Measurements from ENCODE around the gene NRCAM.
"Not testable (repeated sequence)": the region's sequence is repeated elsewhere in the genome, so short reads cannot be mapped to it uniquely, and the experiment has no call there.

NRCAM gene

GRCh38 chr7:108280136-108280535, 176.1 kb downstream of the NRCAM start:
- DNase-seq (ENCODE audit: extremely low spot score): no peak
- CTCF ChIA-PET: no interaction called here
- no peak for TF ChIP-seq TARDBP (IDR thresholded peaks at IDR 0.05)
- TF ChIP-seq HDGF (IDR thresholded peaks at IDR 0.05; ENCODE audit: borderline replicate concordance): no peak
- no peak for TF ChIP-seq FOXK2 (IDR thresholded peaks at IDR 0.05)
- TF ChIP-seq ZNF384 (IDR thresholded peaks at IDR 0.05): no peak
- TF ChIP-seq SUZ12 (IDR thresholded peaks at IDR 0.05): no peak
- no peak for TF ChIP-seq ARNT (IDR thresholded peaks at IDR 0.05)
- no peak for TF ChIP-seq CTBP1 (IDR thresholded peaks at IDR 0.05; ENCODE audit: borderline replicate concordance)
- no peak for TF ChIP-seq LEF1 (IDR thresholded peaks at IDR 0.05; ENCODE audit: borderline replicate concordance)
- no peak for TF ChIP-seq BHLHE40 (IDR thresholded peaks at IDR 0.05; ENCODE audit: borderline replicate concordance)
- TF ChIP-seq FOXM1 (IDR thresholded peaks at IDR 0.05; ENCODE audit: borderline replicate concordance): no peak
- no peak for TF ChIP-seq L3MBTL2 (conservative IDR thresholded peaks at IDR 0.05)
- no peak for TF ChIP-seq PKNOX1 (IDR thresholded peaks at IDR 0.05)
- TF ChIP-seq SP1 (IDR thresholded peaks at IDR 0.05): no peak
- no peak for TF ChIP-seq FOXA1 (IDR thresholded peaks at IDR 0.05)
- TF ChIP-seq NFRKB (IDR thresholded peaks at IDR 0.05): no peak
- TF ChIP-seq ELF4 (IDR thresholded peaks at IDR 0.05): no peak
- POLR2A ChIA-PET: no interaction called here

DNA sequence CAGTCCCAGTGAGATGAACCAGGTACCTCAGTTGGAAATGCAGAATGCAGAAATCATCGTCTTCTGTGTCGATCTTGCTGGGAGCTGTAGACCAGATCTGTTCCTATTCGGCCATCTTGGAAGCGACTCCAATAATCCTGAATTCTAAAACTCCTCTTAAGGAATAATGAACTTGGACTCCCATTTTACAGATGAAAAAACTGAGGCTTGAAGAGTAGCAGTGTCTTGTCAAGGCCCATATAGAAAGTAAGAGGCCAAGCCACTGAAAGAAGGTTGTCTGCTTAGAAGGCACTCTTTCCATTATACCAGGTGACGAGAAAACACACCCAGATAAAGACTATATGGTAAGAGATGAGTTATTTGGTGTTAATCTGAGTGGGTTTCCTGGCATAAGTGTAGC, 177.5 kb downstream of the NRCAM start:
- ChIA-PET POLR2A (no interaction called here), CTCF (no interaction called here)
- TF ChIP-seq ARNT (IDR thresholded peaks at IDR 0.05) (no peak), FOXA1 (IDR thresholded peaks at IDR 0.05) (no peak), L3MBTL2 (conservative IDR thresholded peaks at IDR 0.05) (no peak), NFRKB (IDR thresholded peaks at IDR 0.05) (no peak), FOXM1 (IDR thresholded peaks at IDR 0.05; ENCODE audit: borderline replicate concordance) (no peak), PKNOX1 (IDR thresholded peaks at IDR 0.05) (no peak), FOXK2 (IDR thresholded peaks at IDR 0.05) (no peak), ZNF384 (IDR thresholded peaks at IDR 0.05) (no peak), LEF1 (IDR thresholded peaks at IDR 0.05; ENCODE audit: borderline replicate concordance) (no peak)
- DNase-seq (ENCODE audit: extremely low spot score): no peak

DNA sequence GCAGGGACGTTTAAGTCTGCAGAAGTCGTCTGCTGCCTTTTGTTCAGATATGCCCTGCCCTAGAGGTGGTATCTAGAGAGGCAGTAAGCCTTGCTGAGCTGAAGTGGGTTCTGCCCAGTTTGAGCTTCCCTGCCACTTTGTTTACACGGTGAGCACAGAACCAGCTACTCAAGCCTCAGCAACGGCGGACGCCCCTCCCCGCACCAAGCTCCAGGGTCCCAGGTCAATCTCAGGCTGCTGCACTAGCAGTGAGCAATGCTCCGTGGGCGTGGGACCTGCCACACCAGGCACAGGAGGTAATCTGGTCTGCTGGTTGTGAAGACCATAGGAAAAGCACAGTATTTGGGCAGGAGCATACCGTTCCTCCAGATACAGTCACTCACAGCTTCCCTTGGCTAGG, 178.0 kb downstream of the NRCAM start:
- ChIA-PET CTCF (no interaction called here), POLR2A (no interaction called here)
- no peak for DNase-seq (ENCODE audit: extremely low spot score)
- TF ChIP-seq HDGF (IDR thresholded peaks at IDR 0.05; ENCODE audit: borderline replicate concordance) (no peak), ELF4 (IDR thresholded peaks at IDR 0.05) (no peak), FOXA1 (IDR thresholded peaks at IDR 0.05) (no peak), FOXM1 (IDR thresholded peaks at IDR 0.05; ENCODE audit: borderline replicate concordance) (no peak), TARDBP (IDR thresholded peaks at IDR 0.05) (no peak), LEF1 (IDR thresholded peaks at IDR 0.05; ENCODE audit: borderline replicate concordance) (no peak), NFRKB (IDR thresholded peaks at IDR 0.05) (no peak), PKNOX1 (IDR thresholded peaks at IDR 0.05) (no peak), CTBP1 (IDR thresholded peaks at IDR 0.05; ENCODE audit: borderline replicate concordance) (no peak), BHLHE40 (IDR thresholded peaks at IDR 0.05; ENCODE audit: borderline replicate concordance) (no peak), ARNT (IDR thresholded peaks at IDR 0.05) (no peak), SUZ12 (IDR thresholded peaks at IDR 0.05) (no peak), ZNF384 (IDR thresholded peaks at IDR 0.05) (no peak), FOXK2 (IDR thresholded peaks at IDR 0.05) (no peak), L3MBTL2 (conservative IDR thresholded peaks at IDR 0.05) (no peak)

DNA sequence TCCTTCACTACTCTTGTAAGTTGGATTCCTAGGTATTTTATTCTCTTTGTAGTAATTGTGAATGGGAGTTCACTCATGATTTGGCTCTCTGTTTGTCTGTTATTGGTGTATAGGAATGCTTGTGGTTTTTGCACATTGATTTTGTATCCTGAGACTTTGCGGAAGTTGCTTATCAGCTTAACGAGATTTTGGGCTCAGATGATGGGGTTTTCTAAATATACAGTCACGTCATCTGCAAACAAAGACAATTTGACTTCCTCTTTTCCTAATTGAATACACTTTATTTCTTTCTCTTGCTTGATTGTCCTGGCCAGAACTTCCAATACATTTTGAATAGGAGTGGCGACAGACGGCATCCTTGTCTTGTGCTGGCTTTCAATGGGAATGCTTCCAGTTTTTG, 181.8 kb downstream of the NRCAM start:
- CTCF ChIA-PET; DNase-seq (ENCODE audit: extremely low spot score); POLR2A ChIA-PET: not testable (repeated sequence)

DNA sequence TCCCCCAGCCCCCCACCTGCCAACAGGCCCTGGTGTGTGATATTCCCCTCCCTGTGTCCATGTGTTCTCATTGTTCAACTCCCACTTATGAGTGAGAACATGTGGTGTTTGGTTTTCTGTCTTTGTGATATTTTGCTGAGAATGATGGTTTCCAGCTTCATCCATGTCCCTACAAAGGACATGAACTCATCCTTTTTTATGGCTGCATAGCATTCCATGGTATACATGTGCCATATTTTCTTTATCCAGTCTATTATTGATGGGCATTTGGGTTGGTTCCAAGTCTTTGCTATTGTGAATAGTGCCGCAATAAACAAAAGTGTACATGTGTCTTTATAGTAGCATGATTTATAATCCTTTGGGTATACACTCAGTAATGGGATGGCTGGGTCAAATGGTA, 183.3 kb downstream of the NRCAM start:
- CTCF ChIA-PET; DNase-seq (ENCODE audit: extremely low spot score); POLR2A ChIA-PET: not testable (repeated sequence)

DNA sequence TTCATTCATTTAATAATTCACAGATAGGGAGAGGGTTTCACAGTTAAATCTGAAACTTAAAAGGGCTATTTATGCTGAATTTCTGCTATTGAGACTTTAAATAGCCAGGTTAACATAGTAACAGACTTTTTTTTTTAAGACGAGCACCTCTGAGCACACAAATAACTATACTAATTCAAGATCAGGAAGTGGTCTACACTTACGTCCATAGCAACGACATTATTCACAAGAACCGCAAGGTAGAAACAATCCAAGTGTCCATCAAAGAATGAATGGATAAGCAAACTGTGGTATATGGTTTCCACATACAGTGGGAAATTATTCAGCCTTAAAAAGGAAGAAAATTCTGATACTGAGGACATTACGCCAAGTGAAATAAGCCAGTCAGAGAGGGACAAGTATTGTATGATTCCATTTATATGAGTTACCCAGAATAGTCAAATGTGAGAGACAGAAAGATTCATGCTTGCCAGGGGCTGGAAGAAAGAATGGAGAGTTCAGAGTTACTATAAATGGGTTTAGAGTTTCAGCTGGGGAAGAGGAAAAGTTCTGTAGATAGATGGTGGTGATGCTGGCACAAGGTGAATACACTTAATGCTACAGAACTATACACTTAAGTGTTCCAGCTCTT, 185.7 kb downstream of the NRCAM start:
- CTCF ChIA-PET: no interaction called here
- POLR2A ChIA-PET: no interaction called here
- TF ChIP-seq L3MBTL2 (conservative IDR thresholded peaks at IDR 0.05) (no peak), FOXM1 (IDR thresholded peaks at IDR 0.05; ENCODE audit: borderline replicate concordance) (no peak), ZNF384 (IDR thresholded peaks at IDR 0.05) (no peak), ARNT (IDR thresholded peaks at IDR 0.05) (no peak), CTBP1 (IDR thresholded peaks at IDR 0.05; ENCODE audit: borderline replicate concordance) (no peak), SP1 (IDR thresholded peaks at IDR 0.05) (no peak), FOXA1 (IDR thresholded peaks at IDR 0.05) (no peak), ELF4 (IDR thresholded peaks at IDR 0.05) (no peak), SUZ12 (IDR thresholded peaks at IDR 0.05) (no peak), HDGF (IDR thresholded peaks at IDR 0.05; ENCODE audit: borderline replicate concordance) (no peak), NFRKB (IDR thresholded peaks at IDR 0.05) (no peak), BHLHE40 (IDR thresholded peaks at IDR 0.05; ENCODE audit: borderline replicate concordance) (no peak), FOXK2 (IDR thresholded peaks at IDR 0.05) (no peak), TARDBP (IDR thresholded peaks at IDR 0.05) (no peak), LEF1 (IDR thresholded peaks at IDR 0.05; ENCODE audit: borderline replicate concordance) (no peak), PKNOX1 (IDR thresholded peaks at IDR 0.05) (no peak)
- DNase-seq (ENCODE audit: extremely low spot score): no peak
